Measurements from ENCODE around the gene CDK18.

DNA sequence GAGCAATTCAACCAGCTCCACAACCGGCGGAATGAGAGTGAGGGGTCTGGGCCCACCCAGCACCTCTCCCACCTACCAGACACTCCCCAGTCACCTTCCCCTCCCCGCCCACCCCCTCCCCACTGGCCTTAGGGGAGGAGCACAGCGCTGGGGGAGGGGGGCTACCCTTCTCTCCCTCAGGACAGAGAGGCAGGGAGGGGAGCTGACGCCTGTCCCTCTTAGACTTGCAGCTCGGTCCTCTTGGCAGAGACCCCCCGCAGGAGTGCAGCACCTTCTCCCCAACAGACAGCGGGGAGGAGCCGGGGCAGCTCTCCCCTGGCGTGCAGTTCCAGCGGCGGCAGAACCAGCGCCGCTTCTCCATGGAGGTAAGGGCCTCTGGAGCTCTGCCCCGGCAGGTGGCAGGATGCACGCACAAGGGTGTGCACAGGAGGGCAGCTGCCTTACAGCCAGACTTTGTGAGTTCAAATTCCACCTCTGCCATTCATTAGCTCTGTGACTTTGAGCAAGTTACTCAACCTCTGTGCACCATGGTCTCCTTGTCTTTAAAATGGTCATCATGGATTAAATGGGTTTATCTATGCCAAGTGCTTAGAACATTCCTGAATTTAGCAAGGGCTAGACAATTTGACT, 18.9 kb downstream of the CDK18 start:
- TF ChIP-seq CTCF (IDR thresholded peaks at IDR 0.05; ENCODE audit: low read depth, low read length) (no peak), EZH2phosphoT487 (IDR thresholded peaks at IDR 0.05; ENCODE audit: low read depth) (no peak)

Measured in OCI-LY3 (cell line).